ENCODE data around the gene CTIF. TPM values are rescaled to one million over a fixed set of nuclear protein-coding genes. Genes with fewer than 3 reads are reported as not detected.

The CTIF gene
- total RNA-seq, 1 experiment from 2014 or later, result 5.8 TPM

DNA sequence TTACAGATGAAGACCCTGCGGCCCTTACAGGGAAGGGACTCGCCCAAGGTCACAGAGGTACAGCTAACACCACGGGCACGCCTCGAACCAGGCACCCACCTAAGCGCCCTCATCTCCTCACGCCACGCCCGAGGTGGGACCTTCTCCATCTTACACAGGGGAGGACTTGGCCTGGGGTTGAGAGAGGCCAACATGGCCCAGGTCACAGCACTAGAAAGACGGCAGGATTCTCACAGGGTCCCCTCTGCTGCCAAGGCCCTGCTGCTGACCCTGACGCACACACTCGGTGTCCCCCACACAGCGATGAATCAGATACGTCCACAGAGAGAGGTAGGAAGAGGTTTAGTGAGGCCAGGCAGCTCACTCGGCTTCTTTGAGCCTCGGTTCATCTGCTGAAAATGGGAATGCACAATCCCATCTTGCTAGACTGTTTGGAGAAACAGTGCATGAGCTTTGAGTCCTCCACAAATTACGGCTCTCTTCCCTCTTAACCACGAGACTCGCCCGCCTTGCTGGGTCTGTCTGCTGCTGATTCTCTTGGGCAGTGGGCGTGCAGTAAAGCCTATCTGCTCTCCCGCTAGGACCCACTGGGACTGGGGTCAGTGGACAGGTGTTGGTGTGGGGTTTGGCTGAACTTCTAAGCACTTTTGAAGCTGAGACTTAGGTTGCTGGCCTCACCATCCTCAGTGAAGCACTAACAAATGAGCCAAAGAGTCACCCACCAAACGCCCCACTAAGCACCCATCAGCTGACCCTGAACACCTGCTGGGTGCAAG lies 332.7 kb downstream of the CTIF start:
- no TSS peak for BruUV-seq (replicated peaks)
- intact Hi-C loops (cut with micrococcal nuclease), result no loop called here
- ChIA-PET CTCF (no interaction called here), POLR2A (ENCODE audit: unreplicated experiment) (no interaction called here)
- Histone ChIP-seq H3K9ac (ENCODE audit: low read length) (no peak overlapping the region), H3K4me3 (ENCODE audit: low read length) (no peak overlapping the region), H2AFZ (ENCODE audit: low read length) (no peak overlapping the region), H3F3A (ENCODE audit: low read length, unreplicated experiment) (no peaks in the 10 kb centered on the region), H3K4me2 (ENCODE audit: low read length) (no peak overlapping the region), H3K9me3 (ENCODE audit: low read length) (no peaks in the 10 kb centered on the region), H4K20me1 (ENCODE audit: low read length) (no peaks in the 10 kb centered on the region), H3K9me2 (replicated peaks; ENCODE audit: low read length) (no peaks in the 10 kb centered on the region), H3K27ac (ENCODE audit: low read length) (no peak overlapping the region), H3K36me3 (ENCODE audit: low read depth, low read length) (no peaks in the 10 kb centered on the region), H3K4me1 (ENCODE audit: insufficient read depth, low read length) (peaks cover 10% of the 10 kb centered on the region), H3K27me3 (ENCODE audit: low read length) (no peaks in the 10 kb centered on the region), H3K79me2 (ENCODE audit: low read length) (no peaks in the 10 kb centered on the region)
- DNase-seq, result no peak
- no peak for TF ChIP-seq EZH2phosphoT487 (IDR thresholded peaks at IDR 0.05; ENCODE audit: borderline replicate concordance, low read length)
- no peak for ATAC-seq

DNA sequence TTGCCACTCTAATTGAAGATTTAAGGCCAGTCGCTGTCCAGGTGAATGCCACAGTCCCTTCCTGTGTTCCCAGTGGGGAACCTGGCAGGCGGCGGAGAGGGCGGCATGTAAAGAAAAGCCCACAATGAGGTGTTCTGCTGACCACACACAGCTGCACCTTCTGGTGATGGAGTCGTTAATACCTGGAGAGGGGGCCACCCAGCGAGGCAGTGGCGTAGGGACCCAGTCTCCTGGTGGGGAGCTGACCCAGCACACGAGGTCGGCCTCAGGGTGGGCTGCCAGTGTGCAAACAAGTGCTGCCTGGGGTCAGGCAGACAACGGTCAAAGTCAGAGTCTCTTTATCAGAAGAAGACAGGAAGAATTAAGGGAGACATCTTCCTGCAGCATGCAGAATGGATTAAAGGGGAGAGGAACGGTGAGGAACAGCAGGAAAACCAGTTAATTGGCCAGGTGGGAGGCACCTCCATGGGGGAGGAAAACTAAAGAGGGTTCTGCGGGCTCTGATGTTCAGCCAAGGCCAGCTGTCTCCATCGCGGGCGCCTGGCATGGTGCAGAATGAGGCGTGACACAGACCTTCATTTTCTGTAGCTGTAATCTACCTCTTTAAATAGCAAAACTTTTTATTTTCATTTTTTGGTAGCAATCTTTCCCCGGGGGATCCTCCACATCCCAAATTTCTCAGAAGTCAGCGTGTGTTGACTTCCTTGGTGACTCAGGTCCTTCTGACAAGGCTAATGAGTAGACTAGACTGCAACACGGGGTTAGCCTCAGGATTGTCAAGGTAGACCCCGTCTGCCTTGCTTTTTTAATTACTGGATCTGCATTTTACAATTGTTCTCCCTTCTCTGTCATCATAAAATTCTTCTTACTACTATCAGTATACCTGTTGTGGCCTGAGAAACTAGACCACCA lies 333.7 kb downstream of the CTIF start:
- H4K20me1 ChIP-seq (ENCODE audit: low read length), result no peaks in the 10 kb centered on the region
- peak overlapping the region; percentile 48 for H3K27ac ChIP-seq (ENCODE audit: low read length)
- H3K4me1 ChIP-seq (ENCODE audit: insufficient read depth, low read length), result peaks cover 10% of the 10 kb centered on the region
- intact Hi-C loops (cut with micrococcal nuclease), result no loop called here
- BruUV-seq (replicated peaks), result no TSS peak
- ATAC-seq, result peak; percentile 39
- no peaks in the 10 kb centered on the region for H3F3A ChIP-seq (ENCODE audit: low read length, unreplicated experiment)
- no peaks in the 10 kb centered on the region for H3K27me3 ChIP-seq (ENCODE audit: low read length)
- peak overlapping the region; percentile 49 for H3K4me2 ChIP-seq (ENCODE audit: low read length)
- H3K9ac ChIP-seq (ENCODE audit: low read length), result no peak overlapping the region
- H3K9me2 ChIP-seq (replicated peaks; ENCODE audit: low read length), result no peaks in the 10 kb centered on the region
- DNase-seq, result peak; percentile 17
- POLR2A ChIA-PET (ENCODE audit: unreplicated experiment), result no interaction called here
- TF ChIP-seq, protein P1, sequence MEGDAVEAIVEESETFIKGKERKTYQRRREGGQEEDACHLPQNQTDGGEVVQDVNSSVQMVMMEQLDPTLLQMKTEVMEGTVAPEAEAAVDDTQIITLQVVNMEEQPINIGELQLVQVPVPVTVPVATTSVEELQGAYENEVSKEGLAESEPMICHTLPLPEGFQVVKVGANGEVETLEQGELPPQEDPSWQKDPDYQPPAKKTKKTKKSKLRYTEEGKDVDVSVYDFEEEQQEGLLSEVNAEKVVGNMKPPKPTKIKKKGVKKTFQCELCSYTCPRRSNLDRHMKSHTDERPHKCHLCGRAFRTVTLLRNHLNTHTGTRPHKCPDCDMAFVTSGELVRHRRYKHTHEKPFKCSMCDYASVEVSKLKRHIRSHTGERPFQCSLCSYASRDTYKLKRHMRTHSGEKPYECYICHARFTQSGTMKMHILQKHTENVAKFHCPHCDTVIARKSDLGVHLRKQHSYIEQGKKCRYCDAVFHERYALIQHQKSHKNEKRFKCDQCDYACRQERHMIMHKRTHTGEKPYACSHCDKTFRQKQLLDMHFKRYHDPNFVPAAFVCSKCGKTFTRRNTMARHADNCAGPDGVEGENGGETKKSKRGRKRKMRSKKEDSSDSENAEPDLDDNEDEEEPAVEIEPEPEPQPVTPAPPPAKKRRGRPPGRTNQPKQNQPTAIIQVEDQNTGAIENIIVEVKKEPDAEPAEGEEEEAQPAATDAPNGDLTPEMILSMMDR (conservative IDR thresholded peaks at IDR 0.05; ENCODE audit: low read depth, low read length), result no peak
- no peak for TF ChIP-seq EZH2 (IDR thresholded peaks at IDR 0.05; ENCODE audit: low read length, unreplicated experiment)
- TF ChIP-seq EZH2phosphoT487 (IDR thresholded peaks at IDR 0.05; ENCODE audit: borderline replicate concordance, low read length), result no peak
- CTCF ChIA-PET, result no interaction called here
- H2AFZ ChIP-seq (ENCODE audit: low read length), result no peak overlapping the region
- no peaks in the 10 kb centered on the region for H3K79me2 ChIP-seq (ENCODE audit: low read length)
- H3K9me3 ChIP-seq (ENCODE audit: low read length), result no peaks in the 10 kb centered on the region
- no peaks in the 10 kb centered on the region for H3K36me3 ChIP-seq (ENCODE audit: low read depth, low read length)
- H3K4me3 ChIP-seq (ENCODE audit: low read length), result no peak overlapping the region

- no peaks in the 10 kb centered on the region for H4K20me1 ChIP-seq (ENCODE audit: low read length)
- ChIA-PET POLR2A (ENCODE audit: unreplicated experiment) (no interaction called here), CTCF (no interaction called here)
- TF ChIP-seq EZH2 (IDR thresholded peaks at IDR 0.05; ENCODE audit: low read length, unreplicated experiment) (no peak), EZH2phosphoT487 (IDR thresholded peaks at IDR 0.05; ENCODE audit: borderline replicate concordance, low read length) (no peak)
- TF ChIP-seq, protein P1 (conservative IDR thresholded peaks at IDR 0.05; ENCODE audit: low read depth, low read length), result no peak
- BruUV-seq (replicated peaks), result no TSS peak
- no peaks in the 10 kb centered on the region for H3K9me2 ChIP-seq (replicated peaks; ENCODE audit: low read length)
- no peaks in the 10 kb centered on the region for H3K9me3 ChIP-seq (ENCODE audit: low read length)
- H3K36me3 ChIP-seq (ENCODE audit: low read depth, low read length), result no peaks in the 10 kb centered on the region
- no peak overlapping the region for H3K4me3 ChIP-seq (ENCODE audit: low read length)
- intact Hi-C loops (cut with micrococcal nuclease), result no loop called here
- H3K9ac ChIP-seq (ENCODE audit: low read length), result no peak overlapping the region
- DNase-seq (no peak), ATAC-seq (no peak)
- H3F3A ChIP-seq (ENCODE audit: low read length, unreplicated experiment), result no peaks in the 10 kb centered on the region
- H3K4me2 ChIP-seq (ENCODE audit: low read length), result no peak overlapping the region
- no peak overlapping the region for H2AFZ ChIP-seq (ENCODE audit: low read length)
- no peaks in the 10 kb centered on the region for H3K79me2 ChIP-seq (ENCODE audit: low read length)
- H3K4me1 ChIP-seq (ENCODE audit: insufficient read depth, low read length), result peaks cover 10% of the 10 kb centered on the region
- no peaks in the 10 kb centered on the region for H3K27me3 ChIP-seq (ENCODE audit: low read length)
- no peak overlapping the region for H3K27ac ChIP-seq (ENCODE audit: low read length)
Observed at GRCh38 chr18:48874233-48874632, 335.4 kb downstream of the CTIF start.
